Measurements from ENCODE around the gene BIRC2. TPM values are rescaled to one million over a fixed set of nuclear protein-coding genes. Genes with fewer than 3 reads are reported as not detected.

BIRC2 gene
- total RNA-seq, 1 donor: 76.0 TPM

DNA sequence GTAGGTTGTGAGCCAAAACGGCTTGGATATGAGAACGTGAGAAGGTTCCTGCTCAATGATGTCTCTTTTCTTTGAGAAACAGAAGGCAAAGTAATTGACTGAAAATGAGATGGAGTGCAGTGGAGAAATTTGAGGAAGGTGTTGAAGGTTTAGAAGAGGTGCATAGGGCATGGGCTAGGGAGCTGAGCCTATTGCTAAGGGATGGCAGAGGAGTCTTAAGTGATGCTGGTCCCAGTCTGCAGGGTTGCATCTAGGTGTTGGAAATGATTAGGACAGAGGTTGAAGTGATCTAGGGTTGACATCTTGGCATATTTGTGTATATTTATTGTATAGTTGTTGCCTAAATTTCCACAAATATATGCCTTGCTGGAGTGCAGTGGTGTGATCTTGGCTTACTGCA is 27.5 kb upstream of the BIRC2 start:
- no peaks in the 10 kb centered on the region for H3K27me3 ChIP-seq (ENCODE audit: insufficient read depth, low read length)
- H3K4me1 ChIP-seq (ENCODE audit: insufficient read depth, low read length): peaks cover 29% of the 10 kb centered on the region
- H4K20me1 ChIP-seq (ENCODE audit: insufficient read depth, low read length): no peaks in the 10 kb centered on the region
- H3K4me3 ChIP-seq (ENCODE audit: insufficient read depth, low read length): no peak overlapping the region
- TF ChIP-seq, protein P1, sequence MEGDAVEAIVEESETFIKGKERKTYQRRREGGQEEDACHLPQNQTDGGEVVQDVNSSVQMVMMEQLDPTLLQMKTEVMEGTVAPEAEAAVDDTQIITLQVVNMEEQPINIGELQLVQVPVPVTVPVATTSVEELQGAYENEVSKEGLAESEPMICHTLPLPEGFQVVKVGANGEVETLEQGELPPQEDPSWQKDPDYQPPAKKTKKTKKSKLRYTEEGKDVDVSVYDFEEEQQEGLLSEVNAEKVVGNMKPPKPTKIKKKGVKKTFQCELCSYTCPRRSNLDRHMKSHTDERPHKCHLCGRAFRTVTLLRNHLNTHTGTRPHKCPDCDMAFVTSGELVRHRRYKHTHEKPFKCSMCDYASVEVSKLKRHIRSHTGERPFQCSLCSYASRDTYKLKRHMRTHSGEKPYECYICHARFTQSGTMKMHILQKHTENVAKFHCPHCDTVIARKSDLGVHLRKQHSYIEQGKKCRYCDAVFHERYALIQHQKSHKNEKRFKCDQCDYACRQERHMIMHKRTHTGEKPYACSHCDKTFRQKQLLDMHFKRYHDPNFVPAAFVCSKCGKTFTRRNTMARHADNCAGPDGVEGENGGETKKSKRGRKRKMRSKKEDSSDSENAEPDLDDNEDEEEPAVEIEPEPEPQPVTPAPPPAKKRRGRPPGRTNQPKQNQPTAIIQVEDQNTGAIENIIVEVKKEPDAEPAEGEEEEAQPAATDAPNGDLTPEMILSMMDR (IDR thresholded peaks at IDR 0.05; ENCODE audit: extremely low read depth, low read depth, low read length): no peak
- H3K27ac ChIP-seq (ENCODE audit: low read depth, low read length): no peak overlapping the region
- no peak overlapping the region for H3K4me2 ChIP-seq (ENCODE audit: insufficient read depth, low read length)
- H2AFZ ChIP-seq (ENCODE audit: low read length): no peak overlapping the region
- no peaks in the 10 kb centered on the region for H3K9me3 ChIP-seq (ENCODE audit: low read depth, low read length)
- DNase-seq (ENCODE audit: insufficient read length, low spot score, missing footprints): no peak
- H3K79me2 ChIP-seq (ENCODE audit: insufficient read depth, low read length): no peaks in the 10 kb centered on the region
- no peaks in the 10 kb centered on the region for H3K36me3 ChIP-seq (ENCODE audit: insufficient read depth, low read length)

- peak overlapping the region; percentile 41 for H2AFZ ChIP-seq (ENCODE audit: low read length)
These were observed 26.8 kb upstream of the BIRC2 start for GRCh38 chr11:102320188-102320587.

GRCh38 chr11:102320679-102321078 is 26.3 kb upstream of the BIRC2 start:
- TF ChIP-seq, protein P1 (IDR thresholded peaks at IDR 0.05; ENCODE audit: extremely low read depth, low read depth, low read length): no peak
- H3K4me2 ChIP-seq (ENCODE audit: insufficient read depth, low read length): no peak overlapping the region
- no peaks in the 10 kb centered on the region for H4K20me1 ChIP-seq (ENCODE audit: insufficient read depth, low read length)
- no peak overlapping the region for H3K4me3 ChIP-seq (ENCODE audit: insufficient read depth, low read length)
- H3K4me1 ChIP-seq (ENCODE audit: insufficient read depth, low read length): peaks cover 29% of the 10 kb centered on the region
- H2AFZ ChIP-seq (ENCODE audit: low read length): peak overlapping the region; percentile 41
- H3K9me3 ChIP-seq (ENCODE audit: low read depth, low read length): no peaks in the 10 kb centered on the region
- no peaks in the 10 kb centered on the region for H3K27me3 ChIP-seq (ENCODE audit: insufficient read depth, low read length)
- no peaks in the 10 kb centered on the region for H3K79me2 ChIP-seq (ENCODE audit: insufficient read depth, low read length)
- H3K36me3 ChIP-seq (ENCODE audit: insufficient read depth, low read length): no peaks in the 10 kb centered on the region
- H3K27ac ChIP-seq (ENCODE audit: low read depth, low read length): no peak overlapping the region
- DNase-seq (ENCODE audit: insufficient read length, low spot score, missing footprints): no peak

More at GRCh38 chr11:102320188-102320587, 26.8 kb upstream of the BIRC2 start:
- H3K36me3 ChIP-seq (ENCODE audit: insufficient read depth, low read length): no peaks in the 10 kb centered on the region
- H3K9me3 ChIP-seq (ENCODE audit: low read depth, low read length): no peaks in the 10 kb centered on the region
- H3K4me1 ChIP-seq (ENCODE audit: insufficient read depth, low read length): peaks cover 29% of the 10 kb centered on the region
- no peaks in the 10 kb centered on the region for H3K27me3 ChIP-seq (ENCODE audit: insufficient read depth, low read length)
- no peak overlapping the region for H3K27ac ChIP-seq (ENCODE audit: low read depth, low read length)
- H4K20me1 ChIP-seq (ENCODE audit: insufficient read depth, low read length): no peaks in the 10 kb centered on the region
- DNase-seq (ENCODE audit: insufficient read length, low spot score, missing footprints): no peak
- no peak overlapping the region for H3K4me3 ChIP-seq (ENCODE audit: insufficient read depth, low read length)
- TF ChIP-seq, protein P1 (IDR thresholded peaks at IDR 0.05; ENCODE audit: extremely low read depth, low read depth, low read length): no peak
- H3K79me2 ChIP-seq (ENCODE audit: insufficient read depth, low read length): no peaks in the 10 kb centered on the region
- H3K4me2 ChIP-seq (ENCODE audit: insufficient read depth, low read length): no peak overlapping the region

GRCh38 chr11:102322560-102322959 is 24.5 kb upstream of the BIRC2 start:
- H2AFZ ChIP-seq (ENCODE audit: low read length): peak overlapping the region; percentile 57
- H3K79me2 ChIP-seq (ENCODE audit: insufficient read depth, low read length): no peaks in the 10 kb centered on the region
- DNase-seq (ENCODE audit: insufficient read length, low spot score, missing footprints): no peak
- H3K4me1 ChIP-seq (ENCODE audit: insufficient read depth, low read length): peaks cover 27% of the 10 kb centered on the region
- H3K27ac ChIP-seq (ENCODE audit: low read depth, low read length): peak overlapping the region; percentile 36
- no peaks in the 10 kb centered on the region for H3K9me3 ChIP-seq (ENCODE audit: low read depth, low read length)
- no peak overlapping the region for H3K4me3 ChIP-seq (ENCODE audit: insufficient read depth, low read length)
- peak overlapping the region; percentile 13 for H3K4me2 ChIP-seq (ENCODE audit: insufficient read depth, low read length)
- TF ChIP-seq, protein P1 (IDR thresholded peaks at IDR 0.05; ENCODE audit: extremely low read depth, low read depth, low read length): no peak
- no peaks in the 10 kb centered on the region for H3K27me3 ChIP-seq (ENCODE audit: insufficient read depth, low read length)
- no peaks in the 10 kb centered on the region for H3K36me3 ChIP-seq (ENCODE audit: insufficient read depth, low read length)
- H4K20me1 ChIP-seq (ENCODE audit: insufficient read depth, low read length): no peaks in the 10 kb centered on the region
